GM19351 (cell line): Measurements from ENCODE around the gene CUX1.
A peak's percentile ranks its signal among the peaks of the same experiment; 100 is the strongest.
"Not testable (repeated sequence)": the region's sequence is repeated elsewhere in the genome, so short reads cannot be mapped to it uniquely, and the experiment has no call there.

Experiments used
- ATAC-seq: cut with Tn5 transposase; IDR thresholded peaks from one replicate; pipeline ENCODE4 v1.9.1; 2021; ENCODE audit warnings: mild to moderate bottlenecking, moderate library complexity; ENCODE audit not compliant: unreplicated experiment

CUX1 gene

GRCh38 chr7:102036958-102037357 lies 219.5 kb downstream of the CUX1 start:
- no peak for ATAC-seq

GRCh38 chr7:102039706-102040105 lies 222.3 kb downstream of the CUX1 start:
- no peak for ATAC-seq

- ATAC-seq: no peak
These were observed 223.1 kb downstream of the CUX1 start for GRCh38 chr7:102040569-102040968.

GRCh38 chr7:102042016-102042656 lies 224.7 kb downstream of the CUX1 start:
- ATAC-seq: no peak

GRCh38 chr7:102042796-102043195 lies 225.4 kb downstream of the CUX1 start:
- not testable (repeated sequence) for ATAC-seq

GRCh38 chr7:102044641-102044983 lies 227.2 kb downstream of the CUX1 start:
- no peak for ATAC-seq

GRCh38 chr7:102044984-102045673 lies 227.7 kb downstream of the CUX1 start:
- no peak for ATAC-seq

GRCh38 chr7:102045681-102046372 lies 228.4 kb downstream of the CUX1 start:
- ATAC-seq: no peak

GRCh38 chr7:102046373-102047117 lies 229.1 kb downstream of the CUX1 start:
- ATAC-seq: no peak

- ATAC-seq: no peak
These were observed 229.7 kb downstream of the CUX1 start for GRCh38 chr7:102047167-102047566.

- ATAC-seq: no peak
These were observed 232.3 kb downstream of the CUX1 start for GRCh38 chr7:102049765-102050164.

- ATAC-seq: no peak
These were observed 233.5 kb downstream of the CUX1 start for GRCh38 chr7:102050864-102051460.

- ATAC-seq: not testable (repeated sequence)
These were observed 234.3 kb downstream of the CUX1 start for GRCh38 chr7:102051736-102052135.

GRCh38 chr7:102054158-102054557 lies 236.7 kb downstream of the CUX1 start:
- ATAC-seq: no peak

GRCh38 chr7:102055181-102055976 lies 238.0 kb downstream of the CUX1 start:
- no peak for ATAC-seq

- ATAC-seq: no peak
These were observed 242.1 kb downstream of the CUX1 start for GRCh38 chr7:102059524-102059923.

GRCh38 chr7:102061354-102061945 lies 244.0 kb downstream of the CUX1 start:
- no peak for ATAC-seq

- ATAC-seq: peak; percentile 95
These were observed 244.6 kb downstream of the CUX1 start for GRCh38 chr7:102061981-102062390.

- ATAC-seq: no peak
These were observed 246.3 kb downstream of the CUX1 start for GRCh38 chr7:102063690-102064180.
